ENCODE data around the gene ENOX2.

The ENOX2 gene

GRCh38 chrX:130694983-130695382 lies 208.0 kb downstream of the ENOX2 start:
- DNase-seq, result no peak

DNA sequence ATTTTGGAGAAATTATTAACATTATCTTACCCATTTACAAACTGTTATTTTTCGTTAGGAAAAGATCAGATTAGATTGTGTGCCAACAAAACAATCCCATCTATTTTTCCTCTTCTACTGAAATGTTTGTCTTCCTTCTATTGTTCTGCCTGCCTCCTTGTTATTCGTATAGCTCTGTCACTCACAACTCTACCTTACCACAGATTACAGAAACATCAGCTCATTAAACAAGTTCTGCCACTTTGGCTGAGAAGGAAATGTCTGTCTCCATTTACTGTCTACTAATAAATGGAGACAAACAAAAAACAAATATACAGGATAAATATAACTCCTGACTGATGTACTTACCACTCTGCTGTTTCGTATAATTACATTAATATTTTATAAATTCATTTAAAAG lies 211.4 kb downstream of the ENOX2 start:
- DNase-seq, result no peak

GRCh38 chrX:130688360-130688759 lies 214.6 kb downstream of the ENOX2 start:
- no peak for DNase-seq

DNA sequence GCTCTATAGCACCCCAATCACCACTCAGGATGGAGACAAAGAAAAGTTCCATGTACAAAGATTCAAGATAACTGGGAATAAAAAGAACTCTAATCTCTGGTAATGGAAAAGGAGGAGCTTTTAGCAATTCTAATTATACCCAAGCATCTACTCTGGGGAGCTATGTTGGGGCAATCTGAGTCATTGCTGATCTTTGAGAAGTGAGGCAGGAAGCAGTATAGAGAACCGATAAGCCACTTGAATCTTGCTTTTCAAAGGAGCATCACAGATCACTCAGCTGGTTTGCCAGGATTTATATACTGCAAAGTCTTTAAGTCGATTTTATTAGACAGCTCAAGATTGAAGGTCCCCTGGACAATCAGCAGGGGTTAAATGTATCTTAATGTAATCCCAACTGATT lies 220.0 kb downstream of the ENOX2 start:
- no peak for DNase-seq

GRCh38 chrX:130680164-130681035 lies 222.6 kb downstream of the ENOX2 start:
- no peak for DNase-seq

- DNase-seq, result no peak
Observed at GRCh38 chrX:130676861-130677260, 226.1 kb downstream of the ENOX2 start.

DNA sequence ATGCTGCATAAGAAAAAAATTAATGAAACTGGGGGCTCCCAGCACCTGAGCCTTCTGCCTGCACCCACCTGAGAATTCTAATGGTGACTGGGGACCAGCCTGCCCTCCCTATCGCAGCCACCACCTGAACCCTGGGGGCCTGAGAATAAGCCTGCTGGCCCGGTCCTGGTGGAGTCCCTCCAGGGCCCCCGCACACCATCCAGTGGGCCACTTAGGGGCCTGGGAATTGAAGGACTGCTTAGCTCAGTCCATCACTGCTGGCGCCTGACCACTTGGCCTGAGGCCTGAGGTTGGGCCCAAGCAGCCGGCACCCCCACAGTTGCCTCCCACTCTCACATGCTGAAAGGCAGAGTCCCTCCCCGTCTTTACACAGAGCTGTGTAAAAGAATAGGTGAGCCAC lies 230.8 kb downstream of the ENOX2 start:
- DNase-seq, result no peak

GRCh38 chrX:130669233-130669632 lies 233.8 kb downstream of the ENOX2 start:
- DNase-seq, result no peak

- no peak for DNase-seq
Observed at GRCh38 chrX:130665263-130665662, 237.7 kb downstream of the ENOX2 start.

GRCh38 chrX:130658310-130658709 lies 244.7 kb downstream of the ENOX2 start:
- DNase-seq, result no peak

GRCh38 chrX:130654409-130654950 lies 248.5 kb downstream of the ENOX2 start:
- DNase-seq, result no peak

- no peak for DNase-seq
Observed at GRCh38 chrX:130652824-130653578, 250.0 kb downstream of the ENOX2 start.

DNA sequence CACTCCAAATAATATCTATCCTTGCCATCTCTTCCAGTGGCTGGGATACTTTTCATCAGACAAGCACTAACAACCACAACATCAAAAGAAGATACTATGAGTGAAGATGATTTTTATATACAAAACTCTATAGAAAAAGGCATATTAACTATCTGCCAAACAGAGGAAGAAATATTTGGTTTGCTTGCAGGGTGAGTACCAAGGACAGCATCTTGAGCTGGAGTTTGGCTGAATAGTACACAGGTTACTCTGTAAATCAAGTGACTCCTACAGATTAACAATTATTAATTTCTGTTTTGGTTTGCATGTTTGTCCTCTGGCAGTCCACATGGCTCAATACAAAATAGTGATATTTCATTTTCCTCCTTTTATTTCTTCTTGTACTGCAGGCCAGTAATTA lies 253.3 kb downstream of the ENOX2 start:
- DNase-seq, result no peak

GRCh38 chrX:130647468-130647867 lies 255.5 kb downstream of the ENOX2 start:
- no peak for DNase-seq

DNA sequence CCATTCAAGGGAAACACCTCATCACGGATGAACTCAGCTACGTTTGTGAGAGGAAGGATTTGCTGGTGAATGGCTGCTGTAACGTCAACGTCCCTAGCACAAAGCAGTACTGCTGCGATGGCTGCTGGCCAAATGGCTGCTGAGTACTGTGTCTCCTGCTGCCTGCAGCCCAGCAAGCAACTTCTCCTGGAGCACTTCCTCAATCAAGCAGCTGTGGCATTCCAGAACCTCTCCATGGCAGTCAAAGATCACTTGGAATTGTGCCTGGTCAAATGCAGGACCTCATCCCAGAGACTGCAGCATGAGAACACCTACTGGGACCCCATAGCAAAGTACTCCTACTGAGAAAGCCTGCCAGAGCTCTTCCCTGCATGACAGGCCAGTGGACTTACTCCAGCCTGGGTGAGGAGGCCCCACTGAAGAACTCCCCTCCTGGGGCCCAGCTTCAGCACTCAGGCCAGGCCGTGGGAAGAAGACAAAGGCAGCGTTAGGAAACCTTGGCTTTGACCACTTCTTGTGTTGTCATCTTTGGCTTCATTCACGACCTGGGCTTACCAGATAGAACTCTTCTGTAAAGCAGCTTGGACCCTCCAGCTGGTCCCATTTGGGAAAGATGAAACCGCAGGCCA lies 256.9 kb downstream of the ENOX2 start:
- DNase-seq, result no peak

DNA sequence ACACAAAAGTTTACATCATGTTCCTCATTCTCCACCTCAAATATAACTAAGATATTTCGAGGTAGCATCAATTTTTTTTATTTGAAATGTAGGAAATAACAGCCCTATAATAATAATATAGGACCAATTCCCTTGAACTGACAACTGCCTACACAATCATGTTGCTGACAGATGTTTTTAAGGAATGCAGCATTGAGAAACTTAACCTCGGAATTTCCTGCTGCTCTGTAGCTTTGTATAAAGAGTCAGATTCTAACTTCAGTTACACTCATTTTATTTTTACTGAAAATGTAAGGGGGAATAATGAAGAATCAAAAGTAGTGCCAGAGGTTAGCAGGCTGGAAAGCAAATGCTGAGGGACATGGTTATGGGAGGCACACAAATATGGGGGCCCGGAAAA lies 265.4 kb downstream of the ENOX2 start:
- DNase-seq, result no peak

DNA sequence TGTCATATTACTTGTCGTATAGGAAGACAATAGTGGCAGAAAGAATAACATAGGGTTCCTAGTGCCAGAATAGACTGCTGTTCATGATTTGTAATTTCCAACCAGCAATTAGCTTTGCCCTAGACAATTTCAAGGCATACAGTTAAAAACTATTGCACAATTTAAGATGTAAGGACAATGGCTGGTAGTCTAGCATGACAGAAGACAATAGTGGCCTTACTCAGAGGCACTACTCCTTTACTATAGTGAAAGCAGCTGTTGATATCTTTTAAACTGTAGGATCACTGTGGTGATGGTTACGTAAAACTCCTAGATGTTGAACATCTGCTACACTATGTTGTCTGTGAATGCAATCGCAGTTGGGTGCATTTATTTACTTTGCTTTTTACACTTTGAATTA lies 266.7 kb downstream of the ENOX2 start:
- DNase-seq, result no peak

DNA sequence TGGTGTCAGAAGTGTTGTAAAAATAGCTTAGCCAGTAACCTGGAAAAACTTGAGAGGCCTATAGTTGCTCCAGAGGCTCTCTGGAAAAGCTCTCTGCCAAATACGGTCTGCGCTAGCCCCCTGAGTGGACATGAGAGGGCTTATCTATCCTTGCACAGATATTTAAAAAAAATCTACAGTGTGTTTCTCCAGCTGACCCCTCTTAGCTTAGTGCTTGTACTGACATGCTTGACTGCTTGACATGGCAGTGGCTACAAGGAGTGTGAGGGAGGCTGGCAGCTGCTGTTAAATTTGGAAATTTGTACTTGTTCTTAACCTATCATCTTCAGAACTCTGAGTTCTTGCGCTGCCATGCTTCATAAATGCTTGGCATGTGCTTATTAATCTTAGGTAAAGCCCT lies 272.0 kb downstream of the ENOX2 start:
- DNase-seq, result no peak

- no peak for DNase-seq
Observed at GRCh38 chrX:130628516-130628915, 274.5 kb downstream of the ENOX2 start.

GRCh38 chrX:130626521-130626920 lies 276.5 kb downstream of the ENOX2 start:
- no peak for DNase-seq

GRCh38 chrX:130625386-130625785 lies 277.6 kb downstream of the ENOX2 start:
- no peak for DNase-seq

GRCh38 chrX:130623518-130623917 lies 279.5 kb downstream of the ENOX2 start:
- DNase-seq, result no peak

GRCh38 chrX:130615941-130616340 lies 287.1 kb downstream of the ENOX2 start:
- DNase-seq, result no peak

DNA sequence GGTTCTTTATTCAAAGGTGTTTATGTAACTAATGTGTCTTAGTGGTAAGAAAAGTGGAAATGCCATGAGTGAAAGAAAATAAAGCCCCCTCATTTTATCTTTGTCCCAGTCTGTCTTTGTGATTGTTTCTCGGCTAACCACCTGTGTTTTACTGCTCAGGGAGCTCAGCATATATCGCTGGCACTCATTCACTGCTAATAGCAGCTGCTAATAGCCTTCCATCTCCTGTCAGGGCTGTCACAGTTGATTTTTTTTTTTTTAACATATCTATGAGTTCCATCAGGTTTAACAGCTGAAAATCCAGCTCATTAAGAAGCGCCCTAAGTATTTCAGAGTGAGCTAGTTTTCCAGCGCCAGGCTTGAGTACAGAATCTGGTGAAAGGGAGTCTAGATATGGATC lies 295.6 kb downstream of the ENOX2 start:
- DNase-seq, result no peak

All from activated CD4-positive, alpha-beta T cell treated with anti-CD3 and anti-CD28 coated beads, Interleukin-2, amount 50 U/mL, for 48 hours (primary cell).